ENCODE measurements around the gene PAPSS1. TPM values are rescaled to one million over a fixed set of nuclear protein-coding genes. Genes with fewer than 3 reads are reported as not detected.

Gene PAPSS1
- total RNA-seq = 10 to 100 TPM; 10.2 to 21.3 (median 12.9) TPM
- total RNA-seq (2013) = 21.3 TPM

DNA sequence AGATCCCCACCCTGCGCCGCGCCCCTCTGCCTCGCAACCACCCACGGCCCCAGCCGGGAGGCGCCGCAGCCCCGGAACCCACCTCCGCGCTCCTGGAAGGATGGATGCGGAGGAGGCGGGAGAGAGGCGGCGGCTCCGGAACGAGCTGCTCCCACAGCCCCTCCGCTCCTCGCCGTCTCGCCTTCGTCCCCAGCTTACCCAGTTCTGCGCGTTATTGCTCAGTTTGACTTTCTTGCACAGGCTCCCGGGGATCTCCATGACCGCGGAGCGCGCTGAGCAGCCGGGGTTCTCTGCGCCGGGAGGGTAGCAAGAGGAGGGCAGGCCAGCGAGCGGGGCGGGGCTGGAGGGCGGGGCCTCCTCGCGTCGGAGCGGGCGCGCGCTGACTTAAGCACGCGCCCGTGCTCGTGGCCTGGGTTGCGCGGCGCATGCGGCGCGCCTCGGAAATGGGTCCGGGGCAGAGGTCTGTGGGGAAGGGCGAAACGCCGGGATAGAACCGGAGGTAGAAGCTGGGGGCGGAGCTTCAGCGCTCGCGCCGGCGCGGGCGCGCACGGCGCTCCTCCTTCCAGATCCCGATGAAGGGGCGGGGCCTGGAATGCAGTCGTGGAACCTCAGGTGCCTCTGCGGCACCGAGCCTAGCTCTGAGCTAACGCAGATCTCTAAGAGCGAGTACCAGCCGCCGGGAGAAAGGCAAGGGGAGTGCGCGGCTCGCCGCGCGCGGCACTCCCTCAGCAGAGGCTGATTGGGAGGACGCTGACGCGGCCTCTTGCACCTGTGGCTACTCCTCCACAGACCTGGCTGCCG, at the start of gene PAPSS1:
Gene PAPSS1 (minus strand): TSS at position 313 of the 801 bp plus-strand sequence. CDS start 55 bp downstream, at position 258.
- H3K27ac ChIP-seq (ENCODE audit: low read length) = peak within 1 kb of the TSS; percentile 75
- Mint-ChIP-seq H3K36me3 (no peaks in the 10 kb centered on the region), H3K4me3 (peak within 1 kb of the TSS; percentile 97), H3K27ac (peak within 1 kb of the TSS; percentile 90 to 95), H3K27me3 (ENCODE audit: low read depth in 2 of 2) (peaks cover 4 to 5% of the 10 kb centered on the region in 2 donors), H3K4me1 (peaks cover 29 to 37% of the 10 kb centered on the region in 2 donors), H3K9me3 (no peaks in the 10 kb centered on the region)
- intact Hi-C loops (cut with micrococcal nuclease) = loop anchor here (1.0 to 5.0 kb wide), 3 partner anchors 211 to 1404 kb away; partner anchors contain the start of genes AIMP1, CYP2U1, HADH and TBCK
- H3K9me3 ChIP-seq (ENCODE audit: control insufficient read depth, insufficient read depth, low read length) = no peaks in the 10 kb centered on the region
- H3K4me1 ChIP-seq (ENCODE audit: control insufficient read depth, insufficient read depth, low read length) = peaks cover 18% of the 10 kb centered on the region
- H3K4me3 ChIP-seq (ENCODE audit: low read length) = peak within 1 kb of the TSS; percentile 76
- no peak for TF ChIP-seq CTCF (IDR thresholded peaks at IDR 0.05)
- H3K36me3 ChIP-seq (ENCODE audit: control insufficient read depth, insufficient read depth, low read length) = no peaks in the 10 kb centered on the region
- DNase-seq (peak; percentile 91 to 99), ATAC-seq (peak; percentile 86 to 98 (median 90))
- H3K27me3 ChIP-seq (ENCODE audit: control insufficient read depth, insufficient read depth, low read length) = no peaks in the 10 kb centered on the region
- under 1% methylated on average over 90 of the region's 90 CpGs for WGBS (ENCODE audit: insufficient coverage)

DNA sequence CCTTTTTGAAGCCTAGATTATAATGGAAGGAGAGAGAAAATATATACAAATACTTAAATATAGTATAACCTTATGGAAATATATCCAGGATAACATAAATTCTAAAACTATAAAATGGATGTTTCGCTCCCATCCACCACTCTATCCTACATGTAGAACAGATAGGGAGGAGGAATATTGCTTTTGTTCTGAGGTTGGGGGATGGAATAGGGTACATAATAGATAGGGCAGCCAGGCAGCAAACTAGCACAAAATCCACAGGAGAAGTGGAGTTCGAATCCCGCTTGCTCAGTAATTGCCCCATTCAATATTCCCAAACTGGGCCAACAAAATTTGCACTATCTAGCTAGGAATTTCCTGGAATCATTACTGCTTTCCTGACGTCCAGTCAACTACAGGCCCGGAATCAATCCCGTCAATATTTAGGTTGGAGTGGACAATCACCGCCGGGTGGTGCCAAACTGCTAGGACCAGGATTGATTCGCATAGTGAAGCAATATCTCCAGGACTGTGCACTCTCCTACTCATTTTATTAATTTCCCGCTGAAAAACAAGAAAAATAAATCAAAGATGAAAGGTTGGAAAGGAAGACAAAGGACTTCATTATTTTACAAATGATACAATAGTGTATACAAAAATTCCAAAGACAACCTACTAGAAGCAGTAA, 40.4 kb upstream of the PAPSS1 start:
- Mint-ChIP-seq H3K27ac (no peak overlapping the region), H3K9me3 (no peaks in the 10 kb centered on the region), H3K4me1 (peaks cover 4 to 7% of the 10 kb centered on the region in 2 donors), H3K4me3 (no peak overlapping the region), H3K36me3 (no peaks in the 10 kb centered on the region), H3K27me3 (ENCODE audit: low read depth in 2 of 2) (peaks cover 5 to 6% of the 10 kb centered on the region in 2 donors)
- intact Hi-C loops (cut with micrococcal nuclease) = no loop called here
- H3K27me3 ChIP-seq (ENCODE audit: control insufficient read depth, insufficient read depth, low read length) = no peaks in the 10 kb centered on the region
- H3K4me3 ChIP-seq (ENCODE audit: low read length) = no peak overlapping the region
- H3K36me3 ChIP-seq (ENCODE audit: control insufficient read depth, insufficient read depth, low read length) = no peaks in the 10 kb centered on the region
- no peak for TF ChIP-seq CTCF (IDR thresholded peaks at IDR 0.05)
- no peak for DNase-seq
- no peaks in the 10 kb centered on the region for H3K9me3 ChIP-seq (ENCODE audit: control insufficient read depth, insufficient read depth, low read length)
- no peak overlapping the region for H3K27ac ChIP-seq (ENCODE audit: low read length)
- ATAC-seq = no peak
- H3K4me1 ChIP-seq (ENCODE audit: control insufficient read depth, insufficient read depth, low read length) = no peaks in the 10 kb centered on the region
- WGBS (ENCODE audit: insufficient coverage) = 92% methylated on average over 8 of the region's 10 CpGs

- H3K4me1 Mint-ChIP-seq = peaks cover 4 to 7% of the 10 kb centered on the region in 2 donors
- no CpG with 5 or more reads among the region's 2 CpGs for WGBS (ENCODE audit: insufficient coverage)
- no peaks in the 10 kb centered on the region for H3K36me3 ChIP-seq (ENCODE audit: control insufficient read depth, insufficient read depth, low read length)
- ATAC-seq (peak in 1 of 3 donors; percentile 40), DNase-seq (peak in 1 of 2 donors; percentile 40)
- H3K27ac Mint-ChIP-seq = no peak overlapping the region
- no peaks in the 10 kb centered on the region for H3K27me3 ChIP-seq (ENCODE audit: control insufficient read depth, insufficient read depth, low read length)
- intact Hi-C loops (cut with micrococcal nuclease) = loop anchor here (1.0 kb wide), 1 partner anchor 155 kb away; no protein-coding TSS in a partner anchor
- H3K27me3 Mint-ChIP-seq (ENCODE audit: low read depth in 2 of 2) = peaks cover 0 to 6% of the 10 kb centered on the region in 2 donors
- H3K9me3 ChIP-seq (ENCODE audit: control insufficient read depth, insufficient read depth, low read length) = no peaks in the 10 kb centered on the region
- no peaks in the 10 kb centered on the region for H3K4me1 ChIP-seq (ENCODE audit: control insufficient read depth, insufficient read depth, low read length)
- peak; percentile 72 for TF ChIP-seq CTCF (IDR thresholded peaks at IDR 0.05)
- no peaks in the 10 kb centered on the region for H3K36me3 Mint-ChIP-seq
- no peak overlapping the region for H3K27ac ChIP-seq (ENCODE audit: low read length)
- no peak overlapping the region for H3K4me3 Mint-ChIP-seq
- H3K4me3 ChIP-seq (ENCODE audit: low read length) = no peak overlapping the region
- no peaks in the 10 kb centered on the region for H3K9me3 Mint-ChIP-seq
Observed at GRCh38 chr4:107757864-107758476, 37.9 kb upstream of the PAPSS1 start.
